ENCODE results near the gene MINAR1.
"Not testable (repeated sequence)": the region's sequence is repeated elsewhere in the genome, so short reads cannot be mapped to it uniquely, and the experiment has no call there.

Gene MINAR1

GRCh38 chr15:79431636-79432344 lies at the start of gene MINAR1:
Gene MINAR1, plus strand, starts transcription at chr15:79432336. Its CDS starts 23,812 bp downstream, at chr15:79456148.
- peak in 1 of 2 donors; percentile 9 for DNase-seq (ENCODE audit: low read depth in 2 of 2)

GRCh38 chr15:79394231-79394630 lies 37.9 kb upstream of the MINAR1 start:
- no peak for DNase-seq (ENCODE audit: low read depth in 2 of 2)

GRCh38 chr15:79396850-79397249 lies 35.3 kb upstream of the MINAR1 start:
- DNase-seq (ENCODE audit: low read depth in 2 of 2): no peak

GRCh38 chr15:79397269-79397910 lies 34.7 kb upstream of the MINAR1 start:
- no peak for DNase-seq (ENCODE audit: low read depth in 2 of 2)

GRCh38 chr15:79399606-79400005 lies 32.5 kb upstream of the MINAR1 start:
- DNase-seq (ENCODE audit: low read depth in 2 of 2): no peak

- DNase-seq (ENCODE audit: low read depth in 2 of 2): no peak
These were observed 31.5 kb upstream of the MINAR1 start for GRCh38 chr15:79400650-79401049.

GRCh38 chr15:79401301-79401700 lies 30.8 kb upstream of the MINAR1 start:
- no peak for DNase-seq (ENCODE audit: low read depth in 2 of 2)

- DNase-seq (ENCODE audit: low read depth in 2 of 2): no peak
These were observed 30.0 kb upstream of the MINAR1 start for GRCh38 chr15:79402136-79402535.

GRCh38 chr15:79403501-79403900 lies 28.6 kb upstream of the MINAR1 start:
- no peak for DNase-seq (ENCODE audit: low read depth in 2 of 2)

GRCh38 chr15:79406210-79406609 lies 25.9 kb upstream of the MINAR1 start:
- no peak for DNase-seq (ENCODE audit: low read depth in 2 of 2)

GRCh38 chr15:79408041-79408440 lies 24.1 kb upstream of the MINAR1 start:
- DNase-seq (ENCODE audit: low read depth in 2 of 2): no peak

- no peak for DNase-seq (ENCODE audit: low read depth in 2 of 2)
These were observed 21.9 kb upstream of the MINAR1 start for GRCh38 chr15:79410237-79410636.

- no peak for DNase-seq (ENCODE audit: low read depth in 2 of 2)
These were observed 20.1 kb upstream of the MINAR1 start for GRCh38 chr15:79412010-79412409.

- no peak for DNase-seq (ENCODE audit: low read depth in 2 of 2)
These were observed 19.7 kb upstream of the MINAR1 start for GRCh38 chr15:79412429-79412828.

- no peak for DNase-seq (ENCODE audit: low read depth in 2 of 2)
These were observed 15.3 kb upstream of the MINAR1 start for GRCh38 chr15:79416876-79417275.

- no peak for DNase-seq (ENCODE audit: low read depth in 2 of 2)
These were observed 13.3 kb upstream of the MINAR1 start for GRCh38 chr15:79418693-79419279.

GRCh38 chr15:79425591-79426295 lies 6.4 kb upstream of the MINAR1 start:
- no peak for DNase-seq (ENCODE audit: low read depth in 2 of 2)

GRCh38 chr15:79426899-79427298 lies 5.2 kb upstream of the MINAR1 start:
- not testable (repeated sequence) for DNase-seq (ENCODE audit: low read depth in 2 of 2)

GRCh38 chr15:79427781-79428598 lies 4.1 kb upstream of the MINAR1 start:
- DNase-seq (ENCODE audit: low read depth in 2 of 2): no peak

GRCh38 chr15:79430901-79431635 lies 1.1 kb upstream of the MINAR1 start:
- DNase-seq (ENCODE audit: low read depth in 2 of 2): no peak
